ENCODE data around the gene SLC41A3. TPM values are rescaled to one million over a fixed set of nuclear protein-coding genes. Genes with fewer than 3 reads are reported as not detected.

Gene SLC41A3
- total and polyA plus RNA-seq, 4 donors = 9.3 to 19.8 (median 12.7) TPM

- Histone ChIP-seq H3K9me3 (ENCODE audit: control insufficient read depth in 4 of 4, low read length in 3 of 4) (peaks cover 0 to 4% (median 0%) of the 10 kb centered on the region in 4 donors), H3K4me1 (ENCODE audit: control insufficient read depth in 4 of 4, insufficient read depth in 4 of 4, low read length in 3 of 4) (peaks cover 0 to 6% (median 3%) of the 10 kb centered on the region in 4 donors), H3K27me3 (ENCODE audit: control insufficient read depth in 4 of 4, insufficient read depth in 4 of 4, low read length in 3 of 4) (no peaks in the 10 kb centered on the region), H3K4me3 (ENCODE audit: low read depth in 1 of 3, low read length in 3 of 3) (no peak overlapping the region), H3K9ac (ENCODE audit: low read depth in 1 of 2, low read length in 2 of 2) (no peak overlapping the region), H3K27ac (ENCODE audit: low read depth in 1 of 2, low read length in 2 of 2) (no peak overlapping the region), H3K36me3 (ENCODE audit: control insufficient read depth in 4 of 4, insufficient read depth in 3 of 4, low read depth in 1 of 4, low read length in 3 of 4) (no peaks in the 10 kb centered on the region)
- 95% methylated on average over 4 of the region's 4 CpGs for WGBS
- DNase-seq (ENCODE audit: low spot score) = no peak
- TF ChIP-seq ATF3 (IDR thresholded peaks at IDR 0.05) = no peak
- no peak for TF ChIP-seq GABPA (IDR thresholded peaks at IDR 0.05 in 1 of 2, conservative IDR thresholded peaks at IDR 0.05 in 1 of 2)
- no peak for TF ChIP-seq REST (IDR thresholded peaks at IDR 0.05)
Measured at GRCh38 chr3:126078866-126079265, 5.1 kb downstream of the SLC41A3 start.

GRCh38 chr3:126077754-126078153, 6.2 kb downstream of the SLC41A3 start:
- DNase-seq (ENCODE audit: low spot score) = no peak
- peaks cover 0 to 6% (median 2%) of the 10 kb centered on the region in 4 donors for H3K9me3 ChIP-seq (ENCODE audit: control insufficient read depth in 4 of 4, low read length in 3 of 4)
- H3K4me1 ChIP-seq (ENCODE audit: control insufficient read depth in 4 of 4, insufficient read depth in 4 of 4, low read length in 3 of 4) = no peaks in the 10 kb centered on the region
- no peak overlapping the region for H3K4me3 ChIP-seq (ENCODE audit: low read depth in 1 of 3, low read length in 3 of 3)
- H3K9ac ChIP-seq (ENCODE audit: low read depth in 1 of 2, low read length in 2 of 2) = no peak overlapping the region
- no peak overlapping the region for H3K27ac ChIP-seq (ENCODE audit: low read depth in 1 of 2, low read length in 2 of 2)
- TF ChIP-seq NR2F2 (IDR thresholded peaks at IDR 0.05) = no peak
- TF ChIP-seq SP1 (IDR thresholded peaks at IDR 0.05) = no peak
- no peak for TF ChIP-seq ZBTB33 (IDR thresholded peaks at IDR 0.05)
- TF ChIP-seq MAX (IDR thresholded peaks at IDR 0.05) = no peak
- TF ChIP-seq TAF1 (conservative IDR thresholded peaks at IDR 0.05) = no peak
- no peak for TF ChIP-seq JUND (IDR thresholded peaks at IDR 0.05)
- no peak for TF ChIP-seq EGR1 (IDR thresholded peaks at IDR 0.05; ENCODE audit: low read depth in 2 of 2)
- no peak for TF ChIP-seq FOXA1 (IDR thresholded peaks at IDR 0.05)
- no peaks in the 10 kb centered on the region for H3K36me3 ChIP-seq (ENCODE audit: control insufficient read depth in 4 of 4, insufficient read depth in 3 of 4, low read depth in 1 of 4, low read length in 3 of 4)
- 97% methylated on average over 11 of the region's 11 CpGs for WGBS
- H3K27me3 ChIP-seq (ENCODE audit: control insufficient read depth in 4 of 4, insufficient read depth in 4 of 4, low read length in 3 of 4) = no peaks in the 10 kb centered on the region

- no peaks in the 10 kb centered on the region for H3K4me1 ChIP-seq (ENCODE audit: control insufficient read depth in 4 of 4, insufficient read depth in 4 of 4, low read length in 3 of 4)
- no peaks in the 10 kb centered on the region for H3K36me3 ChIP-seq (ENCODE audit: control insufficient read depth in 4 of 4, insufficient read depth in 3 of 4, low read depth in 1 of 4, low read length in 3 of 4)
- H3K27me3 ChIP-seq (ENCODE audit: control insufficient read depth in 4 of 4, insufficient read depth in 4 of 4, low read length in 3 of 4) = no peaks in the 10 kb centered on the region
- no peak for DNase-seq (ENCODE audit: low spot score)
- H3K27ac ChIP-seq (ENCODE audit: low read depth in 1 of 2, low read length in 2 of 2) = no peak overlapping the region
- no peak overlapping the region for H3K9ac ChIP-seq (ENCODE audit: low read depth in 1 of 2, low read length in 2 of 2)
- no peak overlapping the region for H3K4me3 ChIP-seq (ENCODE audit: low read depth in 1 of 3, low read length in 3 of 3)
- peaks cover 0 to 6% (median 2%) of the 10 kb centered on the region in 4 donors for H3K9me3 ChIP-seq (ENCODE audit: control insufficient read depth in 4 of 4, low read length in 3 of 4)
- TF ChIP-seq SP1 (IDR thresholded peaks at IDR 0.05) = no peak
- TF ChIP-seq RXRA (IDR thresholded peaks at IDR 0.05) = no peak
- TF ChIP-seq RAD21 (IDR thresholded peaks at IDR 0.05) = no peak
- TF ChIP-seq MAX (IDR thresholded peaks at IDR 0.05) = no peak
- TF ChIP-seq HNF4A (conservative IDR thresholded peaks at IDR 0.05) = no peak
- no peak for TF ChIP-seq HNF4G (IDR thresholded peaks at IDR 0.05)
- TF ChIP-seq TAF1 (conservative IDR thresholded peaks at IDR 0.05) = no peak
- TF ChIP-seq FOXA1 (IDR thresholded peaks at IDR 0.05) = no peak
- no peak for TF ChIP-seq EGR1 (IDR thresholded peaks at IDR 0.05; ENCODE audit: low read depth in 2 of 2)
- TF ChIP-seq JUND (IDR thresholded peaks at IDR 0.05) = no peak
- no peak for TF ChIP-seq ZBTB33 (IDR thresholded peaks at IDR 0.05)
- TF ChIP-seq GABPA (IDR thresholded peaks at IDR 0.05 in 1 of 2, conservative IDR thresholded peaks at IDR 0.05 in 1 of 2) = no peak
- no peak for TF ChIP-seq REST (IDR thresholded peaks at IDR 0.05)
Measured at GRCh38 chr3:126076140-126076539, 7.8 kb downstream of the SLC41A3 start.

Measured in liver (tissue), 9 donors.